ENCODE data around the gene LHX6. TPM values are rescaled to one million over a fixed set of nuclear protein-coding genes. Genes with fewer than 3 reads are reported as not detected.

The LHX6 gene
- total and polyA plus RNA-seq, 2 of the 4 experiments (the other 2 are of a cell fraction) = under 0.01 to 0.05 TPM

- no peak overlapping the region for H3K4me2 ChIP-seq (ENCODE audit: low read depth, low read length)
- no peak overlapping the region for H3K18ac ChIP-seq (ENCODE audit: low read depth, low read length)
- intact Hi-C loops (cut with micrococcal nuclease) = no loop called here
- H3K4me1 ChIP-seq (ENCODE audit: control insufficient read depth, insufficient read depth, low read length) = no peaks in the 10 kb centered on the region
- H2BK20ac ChIP-seq (ENCODE audit: low read depth, low read length) = no peak overlapping the region
- no peak overlapping the region for H2AK5ac ChIP-seq (ENCODE audit: low read depth, low read length)
- no peak for DNase-seq
- dilution Hi-C loops (cut with HindIII; ENCODE audit: low sequenced_read_pairs, unreplicated experiment) = no loop called here
- H3K36me3 ChIP-seq (ENCODE audit: control insufficient read depth, insufficient read depth, low read length) = no peaks in the 10 kb centered on the region
- H3K4ac ChIP-seq (ENCODE audit: low read depth, low read length) = no peak overlapping the region
- H3K79me1 ChIP-seq (ENCODE audit: low read depth in 1 of 2, low read length in 2 of 2) = no peaks in the 10 kb centered on the region
- ChIA-PET CTCF (no interaction called here), POLR2A (ENCODE audit: unreplicated experiment) (no interaction called here)
- in situ Hi-C loops (cut with MboI; ENCODE audit: low sequenced_read_pairs) = no loop called here
- no peak overlapping the region for H4K8ac ChIP-seq (ENCODE audit: low read depth in 2 of 2, low read length in 2 of 2)
- H4K5ac ChIP-seq (ENCODE audit: low read depth, low read length) = no peak overlapping the region
- no peak overlapping the region for H3K9ac ChIP-seq (ENCODE audit: low read depth, low read length)
- no peak overlapping the region for H4K91ac ChIP-seq (ENCODE audit: insufficient read depth, low read depth, low read length)
- H2BK5ac ChIP-seq (ENCODE audit: low read depth, low read length, poor library complexity, severe bottlenecking) = no peak overlapping the region
- H3K9me1 ChIP-seq (ENCODE audit: insufficient read depth, low read length) = peaks cover 3% of the 10 kb centered on the region; the same call in 1 of the 2 replicates
- TF ChIP-seq RCOR1 (IDR thresholded peaks at IDR 0.05; ENCODE audit: insufficient replicate concordance, low read length) (no peak), CTCF (conservative IDR thresholded peaks at IDR 0.05; ENCODE audit: low read depth, low read length) (no peak), POLR2A (IDR thresholded peaks at IDR 0.05; ENCODE audit: low read depth, low read length) (no peak), RFX5 (IDR thresholded peaks at IDR 0.05; ENCODE audit: low read depth, low read length) (no peak), MAZ (IDR thresholded peaks at IDR 0.05; ENCODE audit: borderline replicate concordance, low read depth, low read length) (no peak), FOS (IDR thresholded peaks at IDR 0.05; ENCODE audit: low read depth, low read length) (no peak), MAFK (IDR thresholded peaks at IDR 0.05; ENCODE audit: low read depth, low read length) (no peak), USF2 (IDR thresholded peaks at IDR 0.05; ENCODE audit: low read depth, low read length) (no peak), CEBPB (IDR thresholded peaks at IDR 0.05; ENCODE audit: low read depth, low read length) (no peak)
- H2AFZ ChIP-seq (replicated peaks; ENCODE audit: low read length, poor library complexity) = no peak overlapping the region
- no peak overlapping the region for H3K14ac ChIP-seq (replicated peaks; ENCODE audit: low read depth, low read length)
- H4K20me1 ChIP-seq (ENCODE audit: insufficient read depth, low read length) = no peaks in the 10 kb centered on the region
- no peaks in the 10 kb centered on the region for H3K9me3 ChIP-seq (ENCODE audit: control insufficient read depth, insufficient read depth, low read length)
- no peak overlapping the region for H3K56ac ChIP-seq (ENCODE audit: extremely low read depth, insufficient read depth, low read length)
- no TSS peak for BruUV-seq (replicated peaks)
- no peak overlapping the region for H3K27ac ChIP-seq (ENCODE audit: insufficient read depth, low read length)
- peaks cover 35% of the 10 kb centered on the region for H3K27me3 ChIP-seq (ENCODE audit: control insufficient read depth, insufficient read depth, low read length)
- H3K23ac ChIP-seq (ENCODE audit: low read depth, low read length) = no peak overlapping the region
- H3K4me3 ChIP-seq (ENCODE audit: insufficient read depth, low read depth, low read length) = no peak overlapping the region
- no peak overlapping the region for H2AK9ac ChIP-seq (replicated peaks; ENCODE audit: low read depth, low read length, poor library complexity)
- ATAC-seq (ENCODE audit: low read depth) = no peak
- WGBS, 2 experiments (ENCODE audit: extremely low coverage in 2 of 2, insufficient read length in 1 of 2) = no CpG with 5 or more reads among the region's 8 CpGs
- no peak overlapping the region for H2BK120ac ChIP-seq (ENCODE audit: low read depth, low read length)
- no peak overlapping the region for H2BK15ac ChIP-seq (ENCODE audit: low read depth, low read length)
These were observed 41.8 kb downstream of the LHX6 start for GRCh38 chr9:122186777-122187470.
